BJ (cell line): Measurements from ENCODE around the gene PPP1R14C. TPM values are rescaled to one million over a fixed set of nuclear protein-coding genes. Genes with fewer than 3 reads are reported as not detected.

Experiments used
- CTCF ChIA-PET: fragments of 350-600 bp; formaldehyde crosslinking; extraction: SDS; loops from one replicate; lab custom pipeline; 2021; ENCODE audit warnings: antibody characterized with exemption, inconsistent platforms; lab: Yijun Ruan, JAX
- POLR2A ChIA-PET: fragments of 300-600 bp; sonication (Branson Sonifier 250); formaldehyde crosslinking; extraction: SDS; loops from one replicate; lab custom pipeline; 2021; ENCODE audit warnings: antibody characterized with exemption; lab: Charles Lee
- DNase-seq: peaks from one replicate; pipeline ENCODE4 v3.0.0-alpha.2; 2011; ENCODE audit warnings: low read depth
- H3K27me3 ChIP-seq: 2 replicates; pipeline ENCODE4 v1.6.0; 2011; ENCODE audit warnings: low read length; ENCODE audit not compliant: control insufficient read depth, insufficient read depth
- H3K36me3 ChIP-seq: 2 replicates; pipeline ENCODE4 v1.5.1; 2011; ENCODE audit warnings: low read length; ENCODE audit not compliant: control insufficient read depth, insufficient read depth
- H3K4me3 ChIP-seq: 2 replicates; pipeline ENCODE4 v1.5.1; 2011; ENCODE audit warnings: low read depth, mild to moderate bottlenecking, control low read depth, low read length
- CTCF ChIP-seq: IDR thresholded peaks from 2 replicates; pipeline ENCODE4 v1.5.1; 2011; ENCODE audit warnings: low read depth, mild to moderate bottlenecking, control low read depth, inconsistent platforms, low read length, moderate library complexity; ENCODE audit not compliant: insufficient read depth
- polyA plus RNA-seq: library from polyadenylated mRNA; depleted of rRNA; stranded (reverse); fragments of >200 nt; gene quantifications from 2 replicates; pipeline ENCODE4 v1.2.3, GENCODE V29; 2011

The PPP1R14C gene
- polyA plus RNA-seq, 1 experiment = 0.05 TPM

- CTCF ChIA-PET = no interaction called here
- no peak for DNase-seq
Observed at GRCh38 chr6:150207931-150208570, 65.2 kb downstream of the PPP1R14C start.

GRCh38 chr6:150208611-150209352 is 65.9 kb downstream of the PPP1R14C start:
- Histone ChIP-seq H3K36me3 (no peaks in the 10 kb centered on the region), H3K4me3 (no peak overlapping the region), H3K27me3 (no peaks in the 10 kb centered on the region)
- POLR2A ChIA-PET = no interaction called here
- CTCF ChIA-PET = interaction anchor here (0.7 kb wide), 1 partner anchor 187 kb away, joined by 4 read pairs; no protein-coding TSS in a partner anchor
- no peak for DNase-seq
- TF ChIP-seq CTCF = no peak

More at GRCh38 chr6:150207931-150208570, 65.2 kb downstream of the PPP1R14C start:
- no peak overlapping the region for H3K4me3 ChIP-seq
- POLR2A ChIA-PET = no interaction called here
- H3K36me3 ChIP-seq = no peaks in the 10 kb centered on the region
- no peak for TF ChIP-seq CTCF
- no peaks in the 10 kb centered on the region for H3K27me3 ChIP-seq

GRCh38 chr6:150209415-150209814 is 66.6 kb downstream of the PPP1R14C start:
- CTCF ChIA-PET = interaction anchor here (0.7 kb wide), 1 partner anchor 186 kb away, joined by 4 read pairs; no protein-coding TSS in a partner anchor
- H3K4me3 ChIP-seq = no peak overlapping the region
- no peaks in the 10 kb centered on the region for H3K36me3 ChIP-seq
- POLR2A ChIA-PET = no interaction called here
- DNase-seq = no peak
- no peak for TF ChIP-seq CTCF
- H3K27me3 ChIP-seq = no peaks in the 10 kb centered on the region

- no peak for DNase-seq
- Histone ChIP-seq H3K36me3 (no peaks in the 10 kb centered on the region), H3K27me3 (no peaks in the 10 kb centered on the region), H3K4me3 (no peak overlapping the region)
- TF ChIP-seq CTCF = no peak
- ChIA-PET POLR2A (interaction anchor here (0.6 kb wide), 2 partner anchors 19 to 20 kb away, joined by 3 to 4 read pairs; no protein-coding TSS in a partner anchor), CTCF (interaction anchor here (0.8 to 1.3 kb wide), 3 partner anchors 9 to 131 kb away, joined by 3 to 4 read pairs (median 4); no protein-coding TSS in a partner anchor)
Observed at GRCh38 chr6:150211700-150212511, 69.1 kb downstream of the PPP1R14C start.

GRCh38 chr6:150212778-150213177 is 69.9 kb downstream of the PPP1R14C start:
- TF ChIP-seq CTCF = no peak
- Histone ChIP-seq H3K4me3 (no peak overlapping the region), H3K36me3 (no peaks in the 10 kb centered on the region), H3K27me3 (no peaks in the 10 kb centered on the region)
- CTCF ChIA-PET = interaction anchor here (1.3 kb wide), 1 partner anchor 12 kb away, joined by 3 read pairs; no protein-coding TSS in a partner anchor
- DNase-seq = no peak
- POLR2A ChIA-PET = no interaction called here
